HepG2 (cell line): ENCODE measurements around the gene GNMT. TPM values are rescaled to one million over a fixed set of nuclear protein-coding genes. Genes with fewer than 3 reads are reported as not detected.

Experiments
- ARID2 ChIP-seq: sonication (generic); formaldehyde crosslinking; IDR thresholded peaks from 2 replicates; pipeline ENCODE4 v1.8.1; 2022; ENCODE audit warnings: mild to moderate bottlenecking, missing genetic modification reagents, borderline replicate concordance
- BATF2 ChIP-seq: sonication (generic); formaldehyde crosslinking; IDR thresholded peaks from 2 replicates; pipeline ENCODE4 v1.8.0; 2022; ENCODE audit warnings: mild to moderate bottlenecking, missing genetic modification reagents, moderate library complexity
- HOXD1 ChIP-seq: sonication (generic); formaldehyde crosslinking; IDR thresholded peaks from 2 replicates; pipeline ENCODE4 v1.5.0; 2020; ENCODE audit warnings: missing genetic modification reagents
- JUNB ChIP-seq: sonication (generic); formaldehyde crosslinking; IDR thresholded peaks from 2 replicates; pipeline ENCODE4 v1.8.0; 2022; ENCODE audit warnings: missing genetic modification reagents, mild to moderate bottlenecking, borderline replicate concordance
- MAFF ChIP-seq: IDR thresholded peaks from 2 replicates; pipeline ENCODE4 v1.6.1; 2011; ENCODE audit warnings: low read depth, low read length, improper control_type of control experiment
- MAFG ChIP-seq: sonication (generic); formaldehyde crosslinking; IDR thresholded peaks from 2 replicates; pipeline ENCODE4 v1.5.1; 2020; ENCODE audit warnings: mild to moderate bottlenecking, missing genetic modification reagents
- MIXL1 ChIP-seq: IDR thresholded peaks from 2 replicates; pipeline ENCODE4 v1.6.1; 2016
- NAIF1 ChIP-seq: sonication (generic); formaldehyde crosslinking; IDR thresholded peaks from 2 replicates; pipeline ENCODE4 v1.5.0; 2020; ENCODE audit warnings: mild to moderate bottlenecking, missing genetic modification reagents, borderline replicate concordance
- NFKB2 ChIP-seq: sonication (generic); formaldehyde crosslinking; IDR thresholded peaks from 2 replicates; pipeline ENCODE4 v1.4.0; 2020; ENCODE audit warnings: missing genetic modification reagents, borderline replicate concordance
- NFYC ChIP-seq: IDR thresholded peaks from 2 replicates; pipeline ENCODE4 v1.6.1; 2016; ENCODE audit warnings: missing genetic modification reagents, missing compliant biosample characterization
- POLR2AphosphoS5 ChIP-seq: IDR thresholded peaks from 2 replicates; pipeline ENCODE4 v1.6.1; 2012; ENCODE audit warnings: low read depth, low read length
- PTBP1 ChIP-seq: fragments of 200-400 bp; formaldehyde crosslinking; IDR thresholded peaks from 2 replicates; pipeline ENCODE4 v1.6.1; 2018; ENCODE audit warnings: low read length, low read depth; ENCODE audit not compliant: poor library complexity, severe bottlenecking
- RCOR2 ChIP-seq: IDR thresholded peaks from 2 replicates; pipeline ENCODE4 v1.6.1; 2016; ENCODE audit warnings: missing biosample characterization, missing genetic modification reagents
- SAFB2 ChIP-seq: sonication (generic); formaldehyde crosslinking; IDR thresholded peaks from 2 replicates; pipeline ENCODE4 v1.5.1; 2020; ENCODE audit warnings: missing genetic modification reagents, low read depth, mild to moderate bottlenecking, borderline replicate concordance
- SALL2 ChIP-seq: sonication (generic); formaldehyde crosslinking; IDR thresholded peaks from 2 replicates; pipeline ENCODE4 v1.8.1; 2023; ENCODE audit warnings: mild to moderate bottlenecking, missing genetic modification reagents, inconsistent platforms
- ZBTB37 ChIP-seq: sonication (generic); formaldehyde crosslinking; IDR thresholded peaks from 2 replicates; pipeline ENCODE4 v1.4.0; 2020; ENCODE audit warnings: mild to moderate bottlenecking, missing genetic modification reagents
- ZHX1 ChIP-seq: sonication (generic); formaldehyde crosslinking; IDR thresholded peaks from 2 replicates; pipeline ENCODE4 v1.8.1; 2022; ENCODE audit warnings: low read depth, mild to moderate bottlenecking, missing genetic modification reagents
- ZNF207 ChIP-seq: fragments of 450-650 bp; IDR thresholded peaks from 2 replicates; pipeline ENCODE4 v1.6.1; 2016; ENCODE audit warnings: antibody characterized with exemption, borderline replicate concordance
- ZNF263 ChIP-seq: sonication (generic); formaldehyde crosslinking; IDR thresholded peaks from 2 replicates; pipeline ENCODE4 v1.4.0; 2020; ENCODE audit warnings: missing genetic modification reagents
- ZNF691 ChIP-seq: sonication (generic); formaldehyde crosslinking; IDR thresholded peaks from 2 replicates; pipeline ENCODE4 v1.4.0; 2020; ENCODE audit warnings: missing genetic modification reagents, low read depth, mild to moderate bottlenecking, borderline replicate concordance
- polyA plus RNA-seq, 8 experiments: library from polyadenylated mRNA; depleted of rRNA in 3 of 8; stranded (reverse) in 7 of 8; unstranded in 1 of 8; fragments of >200 nt; fragmentation: Illumina TruSeq in 4 of 8; extraction: Trizol in 4 of 8; gene quantifications; 2 replicates each; pipeline versions ENCODE4 v1.2.1 to v1.2.3, GENCODE V29; 2011 to 2016; ENCODE audit warnings: low read depth in 4 of 8, missing spikeins in 1 of 8, mixed read lengths in 1 of 8; ENCODE audit not compliant: insufficient read depth in 1 of 8
- total RNA-seq, 5 experiments: library from RNA; depleted of rRNA; stranded (reverse); fragments of >200 nt; fragmentation: Illumina TruSeq; extraction: Trizol; gene quantifications; 2 replicates each; pipeline ENCODE4 v1.2.3, GENCODE V29; 2016; ENCODE audit warnings: low read depth in 1 of 5

GNMT gene
- total and polyA plus RNA-seq, 2 of the 13 experiments (the other 11 are each of a cell fraction or from before 2014, with no cell fraction given) = 2.8 to 7.0 TPM

GRCh38 chr6:42984001-42984923, 23.7 kb downstream of the GNMT start, which contains the start of gene PPP2R5D (continued):
- TF ChIP-seq BATF2 (CRISPR knock-in tag) (no peak), ZNF207 (no peak), MAFF (no peak), ARID2 (CRISPR knock-in tag) (peak; percentile 77; the same call in 1 of the 2 replicates), SAFB2 (CRISPR knock-in tag) (no peak), ZNF691 (CRISPR knock-in tag) (peak; percentile 33; the same call in 1 of the 2 replicates), ZBTB37 (CRISPR knock-in tag) (no peak), NFKB2 (CRISPR knock-in tag) (peak; percentile 92; the same call in 1 of the 2 replicates), ZNF263 (CRISPR knock-in tag) (0 out of 2 replicates have a peak, but pooled peaks have one; percentile 61), NFYC (peak; percentile 90), MAFG (CRISPR knock-in tag) (no peak), RCOR2 (CRISPR knock-in tag) (no peak), ZHX1 (CRISPR knock-in tag) (no peak), POLR2AphosphoS5 (peak; percentile 99), HOXD1 (no peak), SALL2 (CRISPR knock-in tag) (peak; percentile 65; the same call in 1 of the 2 replicates), JUNB (CRISPR knock-in tag) (no peak), NAIF1 (CRISPR knock-in tag) (peak; percentile 86), PTBP1 (no peak), MIXL1 (CRISPR knock-in tag) (0 out of 2 replicates have a peak, but pooled peaks have one; percentile 25)
